Fibroblast of skin of right quadriceps (primary cell): ENCODE measurements around the gene CABP2.
A peak's percentile ranks its signal among the peaks of the same experiment; 100 is the strongest.
"Not testable (repeated sequence)": the region's sequence is repeated elsewhere in the genome, so short reads cannot be mapped to it uniquely, and the experiment has no call there.

Experiments used
- DNase-seq: peaks from one replicate; pipeline ENCODE4 v3.0.0-alpha.2; 2013

CABP2 gene

GRCh38 chr11:67538823-67539505, 15.7 kb upstream of the CABP2 start:
- DNase-seq, result no peak

- no peak for DNase-seq
These were observed 15.1 kb upstream of the CABP2 start for GRCh38 chr11:67538306-67538705.

GRCh38 chr11:67535561-67535960, 12.3 kb upstream of the CABP2 start:
- DNase-seq, result no peak

GRCh38 chr11:67534070-67534679, 10.9 kb upstream of the CABP2 start:
- DNase-seq, result peak; percentile 16

GRCh38 chr11:67532889-67533288, 9.6 kb upstream of the CABP2 start:
- no peak for DNase-seq

GRCh38 chr11:67530282-67530592, 7.0 kb upstream of the CABP2 start:
- DNase-seq, result no peak

GRCh38 chr11:67528376-67528775, 5.1 kb upstream of the CABP2 start:
- DNase-seq, result no peak

- DNase-seq, result no peak
These were observed 2.2 kb upstream of the CABP2 start for GRCh38 chr11:67525275-67525976.

GRCh38 chr11:67524480-67524808, 1.2 kb upstream of the CABP2 start:
- no peak for DNase-seq

- no peak for DNase-seq
These were observed 572 bp upstream of the CABP2 start for GRCh38 chr11:67523556-67524479.

- DNase-seq, result no peak
These were observed 908 bp downstream of the CABP2 start for GRCh38 chr11:67522338-67522737.

- DNase-seq, result no peak
These were observed 1.3 kb downstream of the CABP2 start for GRCh38 chr11:67521924-67522323.

- DNase-seq, result no peak
These were observed 2.1 kb downstream of the CABP2 start for GRCh38 chr11:67520856-67521824.

GRCh38 chr11:67519726-67520125, 3.5 kb downstream of the CABP2 start:
- DNase-seq, result no peak

- DNase-seq, result no peak
These were observed 5.3 kb downstream of the CABP2 start for GRCh38 chr11:67517784-67518552.

GRCh38 chr11:67516806-67517205, 6.4 kb downstream of the CABP2 start:
- no peak for DNase-seq

GRCh38 chr11:67514116-67514515, 9.1 kb downstream of the CABP2 start:
- DNase-seq, result no peak

- DNase-seq, result not testable (repeated sequence)
These were observed 11.7 kb downstream of the CABP2 start for GRCh38 chr11:67511558-67511957.

GRCh38 chr11:67510023-67510345, 13.3 kb downstream of the CABP2 start:
- DNase-seq, result no peak

GRCh38 chr11:67508486-67509121, 14.6 kb downstream of the CABP2 start:
- peak; percentile 96 for DNase-seq

- DNase-seq, result peak; percentile 100
These were observed 15.3 kb downstream of the CABP2 start, which contains the start of gene CDK2AP2 for GRCh38 chr11:67507864-67508485. Gene CDK2AP2 (minus strand): TSS chr11:67508162. CDS start chr11:67508082, 80 bp downstream.
